ENCODE results near the gene DPF3.

Gene DPF3

GRCh38 chr14:72839753-72840607 lies 53.9 kb downstream of the DPF3 start:
- DNase-seq (ENCODE audit: low spot score), result no peak

- DNase-seq (ENCODE audit: low spot score), result no peak
Measured at GRCh38 chr14:72839351-72839750, 54.5 kb downstream of the DPF3 start.

GRCh38 chr14:72836085-72836484 lies 57.8 kb downstream of the DPF3 start:
- DNase-seq (ENCODE audit: low spot score), result no peak

GRCh38 chr14:72833174-72833573 lies 60.7 kb downstream of the DPF3 start:
- DNase-seq (ENCODE audit: low spot score), result no peak

- DNase-seq (ENCODE audit: low spot score), result no peak
Measured at GRCh38 chr14:72830786-72831594, 62.9 kb downstream of the DPF3 start.

- no peak for DNase-seq (ENCODE audit: low spot score)
Measured at GRCh38 chr14:72830356-72830755, 63.5 kb downstream of the DPF3 start.

DNA sequence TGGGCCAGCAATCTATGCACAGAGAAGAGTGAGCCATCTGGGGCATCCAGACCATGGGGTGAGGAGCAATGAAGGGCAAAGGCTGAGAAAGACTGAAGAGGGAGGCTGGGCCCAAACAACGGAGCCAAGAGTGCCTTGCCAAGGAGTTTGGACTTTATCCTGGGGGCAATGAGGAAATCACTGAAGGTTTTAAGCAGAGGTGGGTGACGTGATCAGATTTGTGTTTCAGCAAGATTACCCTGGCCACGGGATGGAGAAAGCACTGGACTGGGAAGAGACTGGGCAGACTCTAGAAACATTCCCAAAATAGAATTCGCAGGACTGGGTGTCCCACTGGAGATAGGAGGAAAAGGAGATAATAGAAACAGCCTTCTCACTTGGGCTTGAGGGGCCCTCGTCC lies 65.3 kb downstream of the DPF3 start:
- DNase-seq (ENCODE audit: low spot score), result no peak

DNA sequence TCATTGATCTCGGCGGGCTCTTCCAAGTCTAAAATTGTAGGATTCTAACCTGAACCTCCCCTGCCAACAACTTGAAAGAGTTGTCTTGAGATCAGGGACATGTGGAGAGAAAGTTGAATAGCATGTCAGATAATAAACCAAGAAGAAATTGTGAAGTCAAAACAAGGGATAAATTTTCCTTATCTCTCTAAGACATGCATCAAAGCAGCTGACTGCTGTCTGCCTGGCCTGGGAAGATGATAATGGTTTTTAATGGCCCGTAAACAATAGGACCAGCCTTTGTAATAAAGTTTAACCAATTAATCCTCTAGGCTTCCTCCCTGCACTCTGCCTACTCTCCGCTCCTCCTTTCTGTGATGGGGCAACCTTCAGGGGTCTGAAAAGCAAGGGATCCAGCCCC lies 67.9 kb downstream of the DPF3 start:
- DNase-seq (ENCODE audit: low spot score), result no peak

- DNase-seq (ENCODE audit: low spot score), result no peak
Measured at GRCh38 chr14:72825486-72825885, 68.4 kb downstream of the DPF3 start.

GRCh38 chr14:72824051-72824450 lies 69.8 kb downstream of the DPF3 start:
- DNase-seq (ENCODE audit: low spot score), result no peak

- DNase-seq (ENCODE audit: low spot score), result no peak
Measured at GRCh38 chr14:72822946-72823611, 70.8 kb downstream of the DPF3 start.

- DNase-seq (ENCODE audit: low spot score), result no peak
Measured at GRCh38 chr14:72818998-72819397, 74.9 kb downstream of the DPF3 start.

- DNase-seq (ENCODE audit: low spot score), result no peak
Measured at GRCh38 chr14:72816287-72816686, 77.6 kb downstream of the DPF3 start.

DNA sequence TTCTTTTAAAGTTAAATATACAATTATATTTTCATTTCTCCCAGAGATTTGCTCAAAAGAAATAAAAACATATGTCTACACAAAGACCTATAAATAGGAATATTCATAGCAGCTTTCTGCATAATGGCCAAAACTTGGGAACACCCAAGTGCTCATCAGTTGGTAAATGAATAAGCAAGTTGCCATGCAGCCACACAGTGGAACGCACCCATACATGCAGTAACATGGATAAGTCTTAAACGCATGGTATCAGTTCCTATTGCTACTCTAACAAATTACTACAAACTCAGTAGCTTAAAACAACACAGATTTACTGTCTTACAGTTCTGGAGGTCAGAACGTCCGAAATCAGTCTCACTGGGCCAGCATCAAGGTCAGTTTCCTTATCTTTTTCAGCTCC lies 78.5 kb downstream of the DPF3 start:
- DNase-seq (ENCODE audit: low spot score), result no peak

DNA sequence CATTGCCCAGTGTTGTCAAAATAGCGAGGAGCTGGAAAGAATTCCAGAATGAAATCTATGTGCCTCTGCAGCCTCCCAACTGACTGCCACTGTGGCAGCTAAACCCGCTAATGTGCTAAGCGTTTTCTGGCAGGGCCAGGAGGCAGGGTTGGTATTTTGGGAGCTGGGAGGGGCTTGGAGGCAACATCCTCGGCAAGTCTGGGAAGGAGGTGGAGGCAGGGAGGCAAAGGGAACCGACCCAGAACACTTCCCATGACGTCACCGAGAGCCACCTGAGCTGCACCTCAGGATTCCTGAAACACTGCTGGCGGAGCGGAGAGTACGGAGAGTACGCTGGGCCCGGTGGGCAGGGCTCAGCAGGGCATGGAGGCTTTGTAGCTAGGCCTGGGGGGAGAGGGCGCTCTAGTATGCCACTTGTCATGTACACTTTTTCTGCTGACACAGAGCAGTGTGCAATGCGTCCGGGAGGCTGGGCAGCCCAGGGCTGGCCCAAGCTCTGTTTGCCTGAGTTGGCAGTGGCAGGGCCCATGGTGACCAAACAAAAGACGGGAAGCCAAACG lies 81.5 kb downstream of the DPF3 start:
- DNase-seq (ENCODE audit: low spot score), result no peak

GRCh38 chr14:72810201-72810600 lies 83.7 kb downstream of the DPF3 start:
- DNase-seq (ENCODE audit: low spot score), result no peak

DNA sequence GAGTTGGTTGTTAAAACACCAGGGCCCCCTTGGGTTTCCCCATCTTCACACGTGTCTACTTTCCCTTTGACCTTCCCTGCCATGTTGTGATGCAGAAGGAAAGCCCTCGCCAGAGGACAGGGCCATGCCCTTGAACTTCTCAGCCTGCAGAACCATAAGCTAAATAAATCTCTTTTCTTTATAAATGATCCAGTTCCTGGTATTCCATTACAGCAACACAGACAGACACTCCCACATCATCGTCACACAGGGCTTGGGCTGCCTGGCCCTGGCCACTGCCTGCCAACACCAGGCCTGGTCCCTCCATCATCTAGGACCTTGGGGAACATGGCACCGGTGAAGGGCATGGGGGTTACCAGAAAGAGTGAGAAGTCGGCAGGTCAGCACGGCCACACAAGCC lies 84.8 kb downstream of the DPF3 start:
- DNase-seq (ENCODE audit: low spot score), result no peak

GRCh38 chr14:72808564-72808963 lies 85.3 kb downstream of the DPF3 start:
- no peak for DNase-seq (ENCODE audit: low spot score)

- DNase-seq (ENCODE audit: low spot score), result no peak
Measured at GRCh38 chr14:72802588-72802946, 91.3 kb downstream of the DPF3 start.

- DNase-seq (ENCODE audit: low spot score), result no peak
Measured at GRCh38 chr14:72801836-72802587, 91.9 kb downstream of the DPF3 start.

- no peak for DNase-seq (ENCODE audit: low spot score)
Measured at GRCh38 chr14:72801381-72801812, 92.5 kb downstream of the DPF3 start.

Measured in HuH-7.5 (cell line).